K562 (cell line): ENCODE measurements around the gene ATF6B. TPM values are rescaled to one million over a fixed set of nuclear protein-coding genes. Genes with fewer than 3 reads are reported as not detected.

Source experiments
- GABPA ChIP-seq: fragments of 200-800 bp; sonication (Bioruptor generic); conservative IDR thresholded peaks from 2 replicates; pipeline ENCODE4 v1.6.1; 2016; ENCODE audit warnings: low read depth, missing genetic modification characterization, missing compliant biosample characterization
- GATA2 ChIP-seq: sonication (generic); formaldehyde crosslinking; IDR thresholded peaks from 2 replicates; pipeline ENCODE4 v1.4.0; 2020; ENCODE audit warnings: mild to moderate bottlenecking, missing genetic modification reagents
- HDGF ChIP-seq: fragments of 450-650 bp; IDR thresholded peaks from 2 replicates; pipeline ENCODE4 v1.6.1; 2016
- KAT2B ChIP-seq: IDR thresholded peaks from one replicate; pipeline ENCODE4 v1.6.1; 2012; ENCODE audit warnings: low read depth, mild to moderate bottlenecking, control low read depth, inconsistent platforms, low read length, moderate library complexity
- L3MBTL2 ChIP-seq: fragments of 450-650 bp; IDR thresholded peaks from 2 replicates; pipeline ENCODE4 v1.6.1; 2016; ENCODE audit warnings: mild to moderate bottlenecking, moderate library complexity
- NCOA1 ChIP-seq: fragments of 450-650 bp; IDR thresholded peaks from 2 replicates; pipeline ENCODE4 v1.6.1; 2016; ENCODE audit warnings: low read depth
- SAP30 ChIP-seq: fragments of 200-600 bp; sonication (generic); IDR thresholded peaks from 2 replicates; pipeline ENCODE4 v1.6.1; 2012; ENCODE audit warnings: borderline replicate concordance, low read depth, mild to moderate bottlenecking, moderate library complexity, low read length, control low read depth, inconsistent platforms; ENCODE audit not compliant: insufficient read depth, poor library complexity, severe bottlenecking
- SRSF7 ChIP-seq: fragments of 200-400 bp; formaldehyde crosslinking; optimal IDR thresholded peaks from 2 replicates; pipeline ENCODE3; 2017; ENCODE audit warnings: mild to moderate bottlenecking, low read depth, low read length
- TRIM24 ChIP-seq, 2 experiments: fragments of 450-650 bp; IDR thresholded peaks; 2 replicates each; pipeline ENCODE4 v1.6.1; 2016
- ZBED1 ChIP-seq: IDR thresholded peaks from 2 replicates; pipeline ENCODE4 v1.6.1; 2014
- ZNF347 ChIP-seq: fragments of 450-650 bp; formaldehyde crosslinking; IDR thresholded peaks from 2 replicates; pipeline ENCODE4 v1.4.0; 2020; ENCODE audit warnings: low read depth, mild to moderate bottlenecking, moderate library complexity
- ZSCAN32 ChIP-seq: fragments of 450-650 bp; formaldehyde crosslinking; IDR thresholded peaks from 2 replicates; pipeline ENCODE4 v1.4.0; 2020; ENCODE audit warnings: mild to moderate bottlenecking, moderate library complexity
- polyA plus RNA-seq, 8 experiments: library from polyadenylated mRNA; depleted of rRNA in 4 of 8; stranded (reverse) in 5 of 8; unstranded in 3 of 8; fragments of >200 nt; fragmentation: Nextera tagmentation in 2 of 8; fragmentation: Illumina TruSeq in 1 of 8; extraction: Ambion mirVana in 2 of 8; extraction: Trizol in 1 of 8; gene quantifications; 2 replicates each; pipeline versions ENCODE4 v1.2.1 to v1.2.3, GENCODE V29; 2011 to 2014; ENCODE audit warnings: inconsistent platforms in 1 of 8, missing spikeins in 1 of 8
- total RNA-seq, 7 experiments: library from RNA; depleted of rRNA in 6 of 7; stranded (reverse); fragments of >200 nt in 6 of 7; fragmentation: Illumina TruSeq in 2 of 7; extraction: Trizol in 2 of 7; gene quantifications; 2 replicates each; pipeline versions ENCODE4 v1.2.1 to v1.2.3, GENCODE V29; 2011 to 2021; ENCODE audit warnings: low replicate concordance in 1 of 7
- TF ChIP-seq, protein P1 (sequence below): fragments of 250-450 bp; sonication (Bioruptor Pico); IDR thresholded peaks from 2 replicates; pipeline ENCODE4 v1.5.0; 2021; ENCODE audit warnings: mild to moderate bottlenecking, moderate library complexity
- TF ChIP-seq, protein P2 (sequence below): sonication (generic); formaldehyde crosslinking; IDR thresholded peaks from 2 replicates; pipeline ENCODE4 v1.5.0; 2020; ENCODE audit warnings: missing genetic modification reagents
- TF ChIP-seq, protein P3 (sequence below): fragments of 250-450 bp; sonication (Bioruptor Pico); IDR thresholded peaks from 2 replicates; pipeline ENCODE4 v1.5.0; 2022; ENCODE audit warnings: mild to moderate bottlenecking
- TF ChIP-seq, protein P4 (sequence below), 2 experiments: fragments of 450-650 bp in 1 of 2; sonication (generic) in 1 of 2; formaldehyde crosslinking in 1 of 2; IDR thresholded peaks in 1 of 2; conservative IDR thresholded peaks in 1 of 2; 2 replicates each; pipeline versions ENCODE4 v1.6.1 to v1.8.1; 2016 to 2023; ENCODE audit warnings: mild to moderate bottlenecking in 2 of 2, moderate library complexity in 2 of 2, inconsistent platforms in 1 of 2, missing genetic modification reagents in 1 of 2
- TF ChIP-seq, protein P5 (sequence below), 2 experiments: fragments of 450-650 bp; IDR thresholded peaks; 2 replicates each; pipeline ENCODE4 v1.6.1; 2018; ENCODE audit warnings: mild to moderate bottlenecking in 2 of 2, low read depth in 1 of 2; ENCODE audit not compliant: partially characterized antibody in 2 of 2

The ATF6B gene
- total and polyA plus RNA-seq, 9 of the 15 experiments (the other 6 are each of a cell fraction or from before 2014, with no cell fraction given) = 20.7 to 131 (median 31.7) TPM

DNA sequence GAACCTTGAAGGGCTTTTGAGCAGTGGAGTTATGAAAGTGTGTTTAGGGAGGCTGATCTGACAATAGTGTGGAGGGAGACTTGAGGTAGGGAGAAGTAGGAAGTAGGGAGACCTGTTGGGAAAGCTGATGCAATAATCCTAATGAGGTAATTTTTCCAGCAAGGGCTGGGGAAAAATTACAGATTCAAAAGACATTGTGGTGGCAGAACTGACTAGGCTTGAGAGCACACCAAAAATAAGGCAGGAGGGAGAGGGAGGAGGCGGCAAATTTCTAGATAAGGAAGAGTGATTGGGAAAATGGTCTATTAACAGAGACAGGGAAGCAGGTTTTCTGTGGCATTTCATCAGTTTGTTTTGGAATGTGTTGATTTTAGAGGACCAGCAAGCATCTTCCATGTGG is 18.2 kb upstream of the ATF6B start (continued):
- TF ChIP-seq, protein P1, sequence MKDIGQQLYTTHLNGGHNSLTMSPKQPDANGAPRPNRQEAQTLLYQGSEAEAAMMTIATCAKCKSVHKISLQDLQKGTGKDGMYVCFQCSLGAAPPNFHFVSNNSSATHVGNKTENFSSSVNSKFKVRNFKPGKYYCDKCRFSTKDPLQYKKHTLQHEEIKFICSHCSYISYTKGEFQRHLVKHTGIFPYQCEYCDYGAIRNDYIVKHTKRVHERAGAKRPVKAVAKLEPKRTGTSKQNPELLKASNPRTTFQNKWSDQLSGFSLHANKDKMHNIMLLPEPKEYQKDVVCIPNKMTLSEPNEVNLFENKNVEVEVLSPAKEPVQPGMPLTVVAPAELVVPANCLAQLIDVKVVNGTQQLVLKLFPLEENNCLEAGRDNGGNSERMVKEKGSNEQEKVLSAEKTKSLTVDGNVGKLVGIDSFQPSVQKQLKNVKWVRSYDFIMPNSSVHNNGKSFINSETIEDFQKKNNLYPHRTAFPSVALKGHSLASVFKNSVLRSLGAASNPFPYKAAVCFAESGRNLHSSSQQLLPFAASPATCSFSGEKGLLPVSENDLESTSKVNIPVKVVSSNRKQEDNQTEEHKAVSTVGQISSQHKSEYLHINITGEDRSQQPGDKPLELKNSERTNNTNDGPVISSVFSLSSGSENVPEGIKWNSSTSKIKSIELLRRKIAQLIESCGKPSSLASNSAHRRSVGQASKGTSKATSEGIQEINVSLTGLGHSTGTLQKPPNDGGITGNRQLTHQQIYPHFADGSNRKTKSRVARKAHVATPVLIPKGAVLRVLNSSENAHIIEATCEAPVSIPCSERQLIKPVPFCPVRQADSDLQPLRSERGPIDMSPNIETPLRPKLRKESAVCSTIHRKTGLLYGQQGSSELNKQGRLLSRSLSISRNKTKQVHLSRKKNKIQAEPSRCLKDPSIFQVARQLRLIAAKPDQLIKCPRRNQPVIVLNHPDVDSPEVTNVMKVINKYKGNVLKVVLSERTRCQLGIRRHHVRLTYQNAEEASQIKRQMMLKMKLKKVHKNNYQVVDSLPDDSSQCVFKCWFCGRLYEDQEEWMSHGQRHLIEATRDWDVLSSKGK (CRISPR knock-in tag) = no peak
- TF ChIP-seq KAT2B (no peak), ZSCAN32 (peak; percentile 86), GABPA (tag) (0 out of 2 replicates have a peak, but pooled peaks have one; percentile 3), L3MBTL2 (no peak), SRSF7 (no peak), GATA2 (CRISPR knock-in tag) (no peak), NCOA1 (no peak), ZNF347 (CRISPR knock-in tag) (no peak), SAP30 (no peak), TRIM24 (IDR thresholded peaks at IDR 0.05) (peak; percentile 40 to 43; a peak in 1 of 4 replicates), ZBED1 (no peak), HDGF (no peak)
- TF ChIP-seq, protein P2, sequence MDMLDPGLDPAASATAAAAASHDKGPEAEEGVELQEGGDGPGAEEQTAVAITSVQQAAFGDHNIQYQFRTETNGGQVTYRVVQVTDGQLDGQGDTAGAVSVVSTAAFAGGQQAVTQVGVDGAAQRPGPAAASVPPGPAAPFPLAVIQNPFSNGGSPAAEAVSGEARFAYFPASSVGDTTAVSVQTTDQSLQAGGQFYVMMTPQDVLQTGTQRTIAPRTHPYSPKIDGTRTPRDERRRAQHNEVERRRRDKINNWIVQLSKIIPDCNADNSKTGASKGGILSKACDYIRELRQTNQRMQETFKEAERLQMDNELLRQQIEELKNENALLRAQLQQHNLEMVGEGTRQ (CRISPR knock-in tag) = no peak
- TF ChIP-seq, protein P3, sequence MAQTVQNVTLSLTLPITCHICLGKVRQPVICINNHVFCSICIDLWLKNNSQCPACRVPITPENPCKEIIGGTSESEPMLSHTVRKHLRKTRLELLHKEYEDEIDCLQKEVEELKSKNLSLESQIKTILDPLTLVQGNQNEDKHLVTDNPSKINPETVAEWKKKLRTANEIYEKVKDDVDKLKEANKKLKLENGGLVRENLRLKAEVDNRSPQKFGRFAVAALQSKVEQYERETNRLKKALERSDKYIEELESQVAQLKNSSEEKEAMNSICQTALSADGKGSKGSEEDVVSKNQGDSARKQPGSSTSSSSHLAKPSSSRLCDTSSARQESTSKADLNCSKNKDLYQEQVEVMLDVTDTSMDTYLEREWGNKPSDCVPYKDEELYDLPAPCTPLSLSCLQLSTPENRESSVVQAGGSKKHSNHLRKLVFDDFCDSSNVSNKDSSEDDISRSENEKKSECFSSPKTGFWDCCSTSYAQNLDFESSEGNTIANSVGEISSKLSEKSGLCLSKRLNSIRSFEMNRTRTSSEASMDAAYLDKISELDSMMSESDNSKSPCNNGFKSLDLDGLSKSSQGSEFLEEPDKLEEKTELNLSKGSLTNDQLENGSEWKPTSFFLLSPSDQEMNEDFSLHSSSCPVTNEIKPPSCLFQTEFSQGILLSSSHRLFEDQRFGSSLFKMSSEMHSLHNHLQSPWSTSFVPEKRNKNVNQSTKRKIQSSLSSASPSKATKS = no peak
- TF ChIP-seq, protein P4, sequence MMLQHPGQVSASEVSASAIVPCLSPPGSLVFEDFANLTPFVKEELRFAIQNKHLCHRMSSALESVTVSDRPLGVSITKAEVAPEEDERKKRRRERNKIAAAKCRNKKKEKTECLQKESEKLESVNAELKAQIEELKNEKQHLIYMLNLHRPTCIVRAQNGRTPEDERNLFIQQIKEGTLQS (IDR thresholded peaks at IDR 0.05) = peak; percentile 86
- TF ChIP-seq, protein P4 (CRISPR knock-in tag; conservative IDR thresholded peaks at IDR 0.05) = no peak
- TF ChIP-seq, protein P5, sequence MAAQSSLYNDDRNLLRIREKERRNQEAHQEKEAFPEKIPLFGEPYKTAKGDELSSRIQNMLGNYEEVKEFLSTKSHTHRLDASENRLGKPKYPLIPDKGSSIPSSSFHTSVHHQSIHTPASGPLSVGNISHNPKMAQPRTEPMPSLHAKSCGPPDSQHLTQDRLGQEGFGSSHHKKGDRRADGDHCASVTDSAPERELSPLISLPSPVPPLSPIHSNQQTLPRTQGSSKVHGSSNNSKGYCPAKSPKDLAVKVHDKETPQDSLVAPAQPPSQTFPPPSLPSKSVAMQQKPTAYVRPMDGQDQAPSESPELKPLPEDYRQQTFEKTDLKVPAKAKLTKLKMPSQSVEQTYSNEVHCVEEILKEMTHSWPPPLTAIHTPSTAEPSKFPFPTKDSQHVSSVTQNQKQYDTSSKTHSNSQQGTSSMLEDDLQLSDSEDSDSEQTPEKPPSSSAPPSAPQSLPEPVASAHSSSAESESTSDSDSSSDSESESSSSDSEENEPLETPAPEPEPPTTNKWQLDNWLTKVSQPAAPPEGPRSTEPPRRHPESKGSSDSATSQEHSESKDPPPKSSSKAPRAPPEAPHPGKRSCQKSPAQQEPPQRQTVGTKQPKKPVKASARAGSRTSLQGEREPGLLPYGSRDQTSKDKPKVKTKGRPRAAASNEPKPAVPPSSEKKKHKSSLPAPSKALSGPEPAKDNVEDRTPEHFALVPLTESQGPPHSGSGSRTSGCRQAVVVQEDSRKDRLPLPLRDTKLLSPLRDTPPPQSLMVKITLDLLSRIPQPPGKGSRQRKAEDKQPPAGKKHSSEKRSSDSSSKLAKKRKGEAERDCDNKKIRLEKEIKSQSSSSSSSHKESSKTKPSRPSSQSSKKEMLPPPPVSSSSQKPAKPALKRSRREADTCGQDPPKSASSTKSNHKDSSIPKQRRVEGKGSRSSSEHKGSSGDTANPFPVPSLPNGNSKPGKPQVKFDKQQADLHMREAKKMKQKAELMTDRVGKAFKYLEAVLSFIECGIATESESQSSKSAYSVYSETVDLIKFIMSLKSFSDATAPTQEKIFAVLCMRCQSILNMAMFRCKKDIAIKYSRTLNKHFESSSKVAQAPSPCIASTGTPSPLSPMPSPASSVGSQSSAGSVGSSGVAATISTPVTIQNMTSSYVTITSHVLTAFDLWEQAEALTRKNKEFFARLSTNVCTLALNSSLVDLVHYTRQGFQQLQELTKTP (IDR thresholded peaks at IDR 0.05; ENCODE audit: low read depth in 1 of 2, partially characterized antibody in 2 of 2) = peak in 1 of 2 experiments; percentile 11
